ENCODE results near the gene RSPH9.

The RSPH9 gene

GRCh38 chr6:43707767-43708166 lies 62.9 kb downstream of the RSPH9 start:
- TF ChIP-seq CTCF (IDR thresholded peaks at IDR 0.05): no peak
- DNase-seq (ENCODE audit: low spot score): no peak
- H3K27ac ChIP-seq: no peak overlapping the region
- H3K4me3 ChIP-seq: no peak overlapping the region

GRCh38 chr6:43708860-43709653 lies 64.2 kb downstream of the RSPH9 start:
- Histone ChIP-seq H3K27ac (peak overlapping the region in 1 of 2 donors; percentile 71), H3K4me3 (no peak overlapping the region)
- no peak for TF ChIP-seq CTCF (IDR thresholded peaks at IDR 0.05)
- no peak for DNase-seq (ENCODE audit: low spot score)

GRCh38 chr6:43709654-43710303 lies 64.9 kb downstream of the RSPH9 start:
- Histone ChIP-seq H3K27ac (peak overlapping the region in 1 of 2 donors; percentile 71), H3K4me3 (no peak overlapping the region)
- no peak for DNase-seq (ENCODE audit: low spot score)
- TF ChIP-seq CTCF (IDR thresholded peaks at IDR 0.05): no peak

- H3K4me3 ChIP-seq: no peak overlapping the region
- TF ChIP-seq CTCF (IDR thresholded peaks at IDR 0.05): no peak
- DNase-seq (ENCODE audit: low spot score): no peak
- peak overlapping the region in 1 of 2 donors; percentile 38 for H3K27ac ChIP-seq
These were observed 65.7 kb downstream of the RSPH9 start for GRCh38 chr6:43710576-43710975.

- no peak for DNase-seq (ENCODE audit: low spot score)
- Histone ChIP-seq H3K4me3 (no peak overlapping the region), H3K27ac (no peak overlapping the region)
- TF ChIP-seq CTCF (IDR thresholded peaks at IDR 0.05): no peak
These were observed 67.7 kb downstream of the RSPH9 start for GRCh38 chr6:43712579-43712978.

- no peak for TF ChIP-seq CTCF (IDR thresholded peaks at IDR 0.05)
- Histone ChIP-seq H3K4me3 (no peak overlapping the region), H3K27ac (peak overlapping the region in 1 of 2 donors; percentile 45)
- no peak for DNase-seq (ENCODE audit: low spot score)
These were observed 68.9 kb downstream of the RSPH9 start for GRCh38 chr6:43713643-43714310.

Data from coronary artery (tissue), 2 donors.